H54 (cell line): Measurements from ENCODE around the gene FAM184B.

Experiments used
- DNase-seq: peaks from one replicate; pipeline ENCODE4 v3.0.0; 2011; ENCODE audit warnings: low spot score, mixed read lengths; ENCODE audit not compliant: insufficient read length
- FAIRE-seq: peaks from 3 replicates; lab custom pipeline; 2011; peaks lifted over from hg19 to GRCh38; lab: Jason Lieb, UNC
- POLR2A ChIP-seq: IDR thresholded peaks from 2 replicates; pipeline ENCODE4 v1.6.1; 2011; ENCODE audit warnings: low read depth, mild to moderate bottlenecking, low read length

The FAM184B gene

DNA sequence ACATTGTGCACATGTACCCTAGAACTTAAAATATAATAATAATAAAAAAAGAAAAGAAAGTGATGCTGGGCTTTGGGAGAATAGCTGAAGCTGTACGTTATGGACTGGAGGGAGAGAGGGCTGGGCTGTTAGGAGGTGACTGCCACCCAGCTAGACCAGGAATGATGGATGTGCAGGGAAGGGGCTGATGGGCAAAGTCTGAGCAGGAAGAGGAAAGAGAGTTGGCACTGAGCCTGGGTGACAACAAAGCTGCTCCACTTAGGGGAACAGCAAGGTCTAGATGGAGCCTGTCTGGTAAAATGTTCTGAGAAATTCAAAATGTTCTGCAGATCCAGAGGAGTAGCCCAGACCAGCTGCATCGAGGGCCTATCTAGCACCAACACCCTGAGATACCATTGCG lies 134.7 kb downstream of the FAM184B start:
- FAIRE-seq, result no peak
- TF ChIP-seq POLR2A, result no peak
- DNase-seq, result no peak

DNA sequence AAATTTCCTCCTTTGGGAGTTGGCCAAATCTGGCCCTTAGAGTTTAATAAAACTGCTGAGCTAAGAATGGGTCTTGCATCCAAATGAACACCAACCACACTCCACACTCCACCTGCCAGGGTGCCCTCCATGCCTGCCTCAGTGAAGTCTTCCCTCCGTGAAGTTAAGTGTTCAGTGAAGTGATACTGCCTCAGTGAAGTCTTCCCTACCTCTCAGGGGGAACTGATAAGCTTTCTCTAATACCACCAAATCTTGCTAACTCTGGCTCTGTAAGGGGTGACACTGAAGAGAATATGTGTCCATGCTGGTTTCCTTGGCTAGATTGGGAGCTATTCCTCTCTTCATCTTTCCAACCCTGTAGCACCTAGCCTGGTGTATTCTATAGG lies 139.0 kb downstream of the FAM184B start:
- FAIRE-seq, result no peak

DNA sequence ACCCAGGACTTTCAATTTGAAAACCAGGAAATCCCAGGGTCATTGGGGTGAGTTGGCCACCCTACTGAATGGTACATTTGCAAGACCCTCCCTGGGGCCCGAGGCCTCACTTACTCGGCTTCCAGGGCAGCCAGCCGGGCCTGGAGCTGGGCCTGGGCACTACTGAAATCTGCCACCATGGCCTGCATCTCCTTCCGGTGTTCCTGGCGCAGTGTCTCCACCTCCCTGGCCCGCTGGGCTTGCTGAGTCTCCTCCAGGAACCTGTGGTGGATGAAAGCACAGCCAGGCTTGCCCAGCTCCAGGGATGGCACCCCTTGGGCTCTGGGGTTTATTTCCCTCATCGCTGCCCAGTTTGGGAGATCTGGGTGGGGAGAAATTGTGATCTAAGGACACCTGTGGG lies 142.3 kb downstream of the FAM184B start:
- DNase-seq (no peak), FAIRE-seq (no peak)
- no peak for TF ChIP-seq POLR2A

More for the DNA sequence above, 139.0 kb downstream of the FAM184B start:
- no peak for TF ChIP-seq POLR2A
- no peak for DNase-seq

DNA sequence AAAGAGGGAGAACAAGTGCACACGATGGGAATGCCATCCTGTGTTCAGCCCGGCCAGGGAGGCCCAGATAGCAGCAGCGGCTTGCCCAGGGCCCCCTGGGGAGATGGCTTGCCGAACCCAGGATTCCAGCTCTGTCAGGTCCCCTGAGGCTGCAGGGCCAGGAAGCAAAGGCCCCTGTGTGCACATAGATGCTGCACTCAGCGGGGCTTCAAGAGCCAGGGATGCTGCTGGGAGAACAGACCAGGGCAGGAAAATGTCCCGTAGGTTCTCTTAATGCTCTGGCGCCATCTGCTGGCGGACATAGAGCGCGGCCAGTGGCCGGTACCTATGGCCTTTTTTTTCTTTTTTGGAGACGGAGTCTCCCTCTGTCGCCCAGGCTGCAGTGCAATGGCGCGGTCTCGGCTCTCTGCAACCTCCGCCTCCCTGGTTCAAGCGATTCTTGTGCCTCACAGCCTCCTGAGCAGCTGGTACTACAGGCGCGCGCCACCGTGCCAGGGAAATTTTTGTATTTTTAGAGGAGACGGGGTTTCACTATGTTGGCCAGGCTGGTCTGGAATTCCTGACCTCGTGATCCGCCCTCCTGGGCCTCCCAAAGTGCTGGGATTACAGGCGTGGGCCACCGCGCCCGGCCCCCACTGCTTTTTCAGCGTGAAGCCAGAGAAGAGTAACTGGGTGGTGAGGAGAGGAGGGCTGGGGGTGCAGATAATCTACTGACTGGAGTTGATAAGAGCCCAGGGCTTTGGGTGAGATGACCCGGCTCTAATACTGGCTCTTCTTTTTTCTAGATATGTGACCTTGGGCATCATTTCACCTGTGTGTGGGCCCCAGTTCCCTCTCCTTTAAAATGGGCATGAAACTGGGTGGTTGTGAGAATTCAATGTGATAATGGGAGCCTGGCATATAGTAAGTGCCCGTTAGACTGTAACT lies 144.5 kb downstream of the FAM184B start:
- DNase-seq (peak; percentile 68), FAIRE-seq (no peak)
- no peak for TF ChIP-seq POLR2A

DNA sequence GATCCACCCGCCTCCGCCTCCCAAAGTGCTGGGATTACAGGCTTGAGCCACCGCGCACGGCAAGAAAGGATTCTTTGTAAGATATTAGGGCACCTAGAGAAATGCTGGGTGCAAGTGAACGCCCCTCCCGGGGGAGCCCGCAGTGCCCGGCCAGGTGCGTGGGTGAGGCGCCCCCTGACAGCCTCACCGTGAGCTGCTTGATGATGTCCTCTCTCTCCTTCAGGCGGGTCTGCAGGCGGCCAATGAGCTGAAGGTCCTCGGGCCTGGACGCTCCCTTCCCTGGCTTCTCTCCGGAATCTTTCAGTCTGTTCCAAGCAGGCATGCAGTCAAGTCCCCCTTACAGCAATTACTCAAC lies 145.1 kb downstream of the FAM184B start:
- no peak for FAIRE-seq
- no peak for DNase-seq
- TF ChIP-seq POLR2A, result no peak

DNA sequence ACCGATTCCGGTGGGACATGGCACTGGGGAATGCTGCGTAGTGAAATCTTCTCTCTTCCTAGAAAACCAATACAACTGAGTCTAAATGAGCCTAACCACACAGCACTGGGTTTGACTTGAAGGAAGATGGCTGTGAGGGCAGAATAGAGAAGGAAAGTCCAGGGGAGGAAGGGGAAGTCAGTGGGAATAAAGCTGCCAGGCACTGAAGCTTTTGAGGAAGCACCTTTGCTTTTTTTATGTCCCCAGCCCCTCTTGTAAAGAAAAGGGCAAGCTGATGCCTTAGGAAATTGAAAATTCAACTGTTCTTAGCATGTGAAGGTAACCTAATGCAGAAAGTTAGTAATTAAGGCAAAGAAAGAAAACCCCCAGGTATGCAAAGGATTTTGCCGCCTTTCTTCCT lies 146.4 kb downstream of the FAM184B start:
- no peak for TF ChIP-seq POLR2A
- FAIRE-seq (no peak), DNase-seq (no peak)

DNA sequence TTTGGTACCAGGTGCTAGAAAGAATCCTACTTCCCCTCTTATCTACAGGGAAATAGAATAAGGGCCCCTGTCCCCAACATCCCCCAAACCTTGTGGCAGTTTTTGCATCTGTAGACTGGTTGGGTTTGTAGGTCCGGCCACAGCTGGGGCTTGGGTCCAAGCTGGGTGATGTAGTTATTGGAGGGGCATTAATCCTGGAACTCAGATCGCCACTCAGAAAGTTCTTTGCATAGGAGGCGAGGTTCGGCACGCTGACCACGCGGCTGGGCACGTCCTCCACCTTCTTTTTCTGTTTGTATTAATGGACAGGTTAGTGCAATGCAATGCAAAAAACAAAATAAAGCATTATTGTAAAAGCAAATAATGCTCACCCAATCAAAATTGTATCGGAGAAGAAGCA lies 147.8 kb downstream of the FAM184B start:
- no peak for FAIRE-seq
- TF ChIP-seq POLR2A, result no peak

DNA sequence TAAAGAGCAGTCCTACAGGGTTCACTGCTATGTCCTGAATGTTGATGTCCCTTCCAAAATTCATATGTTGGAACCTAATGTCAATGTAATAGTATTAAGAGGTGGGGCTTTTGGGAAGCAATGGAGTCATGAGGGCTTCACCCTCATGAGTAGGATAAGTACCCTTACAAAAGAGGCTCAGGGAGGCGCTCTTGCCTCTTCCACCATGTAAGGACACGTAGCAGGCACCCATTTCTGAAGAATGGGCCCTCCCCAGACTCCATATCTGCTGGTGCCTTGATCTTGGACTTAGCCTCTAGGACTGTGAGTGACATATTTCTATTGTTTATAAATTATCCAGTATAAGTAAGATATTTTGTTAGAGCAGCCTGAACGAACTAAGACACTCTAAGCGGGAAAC lies 151.2 kb downstream of the FAM184B start:
- TF ChIP-seq POLR2A, result no peak
- no peak for DNase-seq
- no peak for FAIRE-seq

More for the DNA sequence above, 147.8 kb downstream of the FAM184B start:
- DNase-seq, result no peak

DNA sequence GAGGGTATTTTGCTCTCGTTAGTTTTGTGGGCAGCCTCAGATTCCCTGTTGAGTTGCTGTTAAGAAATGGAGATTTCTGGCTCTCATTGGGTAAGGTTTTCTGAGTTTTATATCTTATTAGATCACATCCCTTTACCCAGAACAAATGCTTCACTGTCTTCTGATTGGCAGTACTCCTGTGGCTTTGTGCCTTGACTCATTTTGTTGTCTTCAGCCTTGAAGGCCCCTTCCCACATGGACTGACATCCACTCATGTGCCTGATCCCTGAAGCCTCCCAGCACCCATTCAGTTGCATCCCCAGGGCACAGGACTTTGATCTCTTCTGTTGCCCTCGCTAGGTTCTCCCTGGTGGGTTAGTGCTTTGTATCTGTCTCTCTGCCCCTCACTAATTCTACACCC lies 156.6 kb downstream of the FAM184B start:
- FAIRE-seq, result no peak
- no peak for TF ChIP-seq POLR2A
- no peak for DNase-seq

DNA sequence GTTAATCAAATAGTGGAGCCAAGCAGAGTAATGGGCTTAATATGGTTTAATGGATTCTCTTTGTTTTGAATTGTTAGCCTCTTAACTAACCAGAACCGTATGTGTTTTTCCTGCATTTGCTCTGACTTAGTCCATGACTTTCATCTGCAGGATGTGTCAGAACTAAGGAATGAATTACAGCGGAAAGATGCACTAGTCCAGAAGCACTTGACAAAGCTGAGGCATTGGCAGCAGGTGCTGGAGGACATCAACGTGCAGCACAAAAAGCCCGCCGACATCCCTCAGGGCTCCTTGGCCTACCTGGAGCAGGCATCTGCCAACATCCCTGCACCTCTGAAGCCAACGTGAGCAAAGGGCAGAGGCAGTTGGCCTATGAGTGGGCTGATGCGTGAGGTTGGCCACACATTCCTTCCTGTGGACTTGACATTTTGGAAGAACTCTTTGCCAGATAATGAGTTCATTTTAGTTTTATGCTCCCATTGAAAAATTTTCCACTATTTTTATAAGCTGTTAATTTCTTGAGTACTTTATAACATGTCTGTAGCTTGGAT lies 157.9 kb downstream of the FAM184B start:
- no peak for FAIRE-seq
- TF ChIP-seq POLR2A, result no peak
- DNase-seq, result no peak

DNA sequence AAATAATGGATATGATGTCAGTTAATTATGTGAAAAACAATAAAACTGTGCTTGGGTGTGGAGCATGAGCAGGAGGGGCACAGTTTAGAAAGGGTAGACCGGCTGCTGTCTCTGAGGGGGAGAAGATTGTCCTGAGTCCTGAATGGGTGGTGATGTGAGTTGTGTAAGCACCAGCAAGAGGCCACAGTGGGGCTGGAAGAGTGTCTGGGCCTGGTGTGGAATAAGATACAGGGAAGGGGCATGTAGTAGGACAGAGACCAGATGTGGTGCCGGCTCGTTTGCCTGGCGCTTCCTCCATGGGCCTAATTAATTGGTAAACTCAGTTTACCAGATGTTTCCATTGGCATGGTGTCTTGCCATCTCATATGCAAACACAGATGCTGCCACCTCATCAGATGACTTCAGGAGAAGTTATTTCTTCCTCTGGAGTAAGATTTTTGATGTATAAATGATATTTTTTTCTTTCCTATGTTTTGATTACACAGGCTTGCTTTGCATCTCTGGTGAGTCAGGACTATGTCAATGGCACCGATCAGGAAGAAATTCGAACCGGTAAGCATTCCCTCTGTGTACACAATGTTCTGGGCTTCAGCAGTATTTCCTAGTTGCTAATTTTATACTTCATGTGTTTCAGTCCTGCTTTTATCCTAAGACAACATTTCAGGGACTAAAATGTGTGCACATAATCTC lies 161.9 kb downstream of the FAM184B start:
- FAIRE-seq, result no peak
- DNase-seq, result no peak
- no peak for TF ChIP-seq POLR2A

DNA sequence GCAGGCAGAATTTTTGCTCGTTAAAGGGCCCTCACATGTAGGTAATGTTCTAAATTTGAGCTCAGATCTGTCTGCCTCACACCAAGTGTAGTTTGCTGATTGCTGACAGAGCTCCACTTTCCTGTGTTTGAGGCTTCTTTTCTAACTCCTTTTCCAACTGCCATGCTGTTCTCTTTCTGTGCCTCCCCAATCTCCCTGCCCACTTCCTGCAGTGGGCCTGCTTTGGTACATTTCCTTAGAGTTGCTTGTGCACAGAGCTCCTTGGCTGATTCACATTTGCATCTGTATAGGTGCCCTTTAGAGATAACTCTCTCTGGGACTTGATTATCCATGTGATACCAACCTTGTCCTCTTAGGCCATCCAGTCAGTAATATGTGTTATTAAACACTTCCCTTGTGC lies 162.5 kb downstream of the FAM184B start:
- FAIRE-seq (no peak), DNase-seq (no peak)
- TF ChIP-seq POLR2A, result no peak

DNA sequence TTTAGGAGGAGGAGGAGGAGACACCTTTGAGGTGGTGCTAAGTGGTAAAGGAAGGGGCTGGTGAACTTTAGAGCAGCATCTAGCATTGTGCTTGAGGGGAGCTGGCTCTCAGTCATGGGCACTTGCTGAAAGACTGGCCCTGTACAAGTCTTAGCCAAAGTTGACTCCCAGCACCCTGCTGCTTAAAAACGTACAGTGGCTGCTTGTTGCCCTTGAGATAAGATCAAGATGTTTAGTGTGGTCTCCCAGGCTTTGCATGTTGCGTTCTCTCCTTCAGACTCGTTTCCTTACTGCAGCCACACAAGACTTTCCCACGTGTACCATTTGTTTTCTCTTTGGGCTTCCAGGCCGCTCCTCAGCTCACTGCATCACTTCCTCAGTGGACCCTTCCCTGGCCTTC lies 165.1 kb downstream of the FAM184B start:
- FAIRE-seq, result no peak
- no peak for TF ChIP-seq POLR2A
- no peak for DNase-seq
